ENCODE data around the gene NACC1. TPM values are rescaled to one million over a fixed set of nuclear protein-coding genes. Genes with fewer than 3 reads are reported as not detected.

NACC1 gene
- total RNA-seq, 1 donor from 2014 or later: 26.7 TPM

- ATAC-seq: no peak
- no peak for DNase-seq (ENCODE audit: low spot score)
Measured at GRCh38 chr19:13087295-13087694, 30.8 kb upstream of the NACC1 start.

GRCh38 chr19:13087795-13088537, 30.1 kb upstream of the NACC1 start:
- ATAC-seq: peak; percentile 73
- peak; percentile 78 for DNase-seq (ENCODE audit: low spot score)

GRCh38 chr19:13089139-13089856, 28.8 kb upstream of the NACC1 start:
- DNase-seq (ENCODE audit: low spot score) (no peak), ATAC-seq (no peak)

- ATAC-seq (no peak), DNase-seq (ENCODE audit: low spot score) (no peak)
Measured at GRCh38 chr19:13089857-13090507, 28.1 kb upstream of the NACC1 start.

GRCh38 chr19:13090511-13091231, 27.4 kb upstream of the NACC1 start:
- ATAC-seq: no peak
- DNase-seq (ENCODE audit: low spot score): no peak

- ATAC-seq: peak; percentile 1
- no peak for DNase-seq (ENCODE audit: low spot score)
Measured at GRCh38 chr19:13091400-13092157, 26.5 kb upstream of the NACC1 start.

- ATAC-seq: no peak
Measured at GRCh38 chr19:13092158-13092543, 25.9 kb upstream of the NACC1 start.

GRCh38 chr19:13092606-13093235, 25.3 kb upstream of the NACC1 start:
- no peak for ATAC-seq
- no peak for DNase-seq (ENCODE audit: low spot score)

More at GRCh38 chr19:13092158-13092543, 25.9 kb upstream of the NACC1 start:
- DNase-seq (ENCODE audit: low spot score): no peak

GRCh38 chr19:13093407-13094105, 24.5 kb upstream of the NACC1 start:
- ATAC-seq: peak; percentile 77
- DNase-seq (ENCODE audit: low spot score): peak; percentile 81

- ATAC-seq (no peak), DNase-seq (ENCODE audit: low spot score) (no peak)
Measured at GRCh38 chr19:13094106-13094504, 24.0 kb upstream of the NACC1 start.

- ATAC-seq (no peak), DNase-seq (ENCODE audit: low spot score) (no peak)
Measured at GRCh38 chr19:13094771-13095392, 23.2 kb upstream of the NACC1 start.

- DNase-seq (ENCODE audit: low spot score) (no peak), ATAC-seq (no peak)
Measured at GRCh38 chr19:13095393-13095784, 22.7 kb upstream of the NACC1 start.

GRCh38 chr19:13095934-13096927, 21.8 kb upstream of the NACC1 start:
- peak; percentile 58 for ATAC-seq
- no peak for DNase-seq (ENCODE audit: low spot score)

GRCh38 chr19:13097033-13097462, 21.0 kb upstream of the NACC1 start:
- DNase-seq (ENCODE audit: low spot score): no peak
- no peak for ATAC-seq

- ATAC-seq: no peak
Measured at GRCh38 chr19:13097463-13098258, 20.4 kb upstream of the NACC1 start.

GRCh38 chr19:13098277-13099072, 19.6 kb upstream of the NACC1 start:
- ATAC-seq (no peak), DNase-seq (ENCODE audit: low spot score) (no peak)

More at GRCh38 chr19:13097463-13098258, 20.4 kb upstream of the NACC1 start:
- no peak for DNase-seq (ENCODE audit: low spot score)
